Heart left ventricle (tissue), 16 donors: ENCODE measurements around the gene KRT15. TPM values are rescaled to one million over a fixed set of nuclear protein-coding genes. Genes with fewer than 3 reads are reported as not detected.

Experiments used
- ATAC-seq, 4 donors: fragments of 200-7000 bp; cut with Tn5 transposase; one replicate each; pipeline ENCODE4 v1.9.1; 2020 to 2022; ENCODE audit warnings: moderate library complexity in 4 of 4, mild to moderate bottlenecking in 3 of 4, moderate number of reproducible peaks in 1 of 4
- DNase-seq, 5 donors: peaks; one replicate each; pipeline ENCODE4 v3.0.0-alpha.2; 2020
- H3K27ac ChIP-seq, 12 donors: fragments of 200-600 bp; sonication (generic) in 4 of 12; one replicate each; pipeline versions ENCODE4 v1.5.0 to v1.8.0; 2016 to 2022; ENCODE audit warnings: mild to moderate bottlenecking in 2 of 12
- H3K27me3 ChIP-seq, 9 donors: fragments of 200-600 bp; sonication (generic) in 2 of 9; one replicate each; pipeline versions ENCODE4 v1.5.1 to v1.8.0; 2016 to 2022; ENCODE audit warnings: mild to moderate bottlenecking in 3 of 9
- H3K36me3 ChIP-seq, 9 donors: fragments of 200-600 bp; sonication (generic) in 2 of 9; one replicate each; pipeline versions ENCODE4 v1.5.0 to v1.8.0; 2018 to 2022; ENCODE audit warnings: mild to moderate bottlenecking in 2 of 9
- H3K4me1 ChIP-seq, 12 donors: fragments of 200-600 bp; sonication (generic) in 4 of 12; one replicate each; pipeline versions ENCODE4 v1.5.0 to v1.8.0; 2016 to 2022; ENCODE audit warnings: mild to moderate bottlenecking in 3 of 12
- H3K4me3 ChIP-seq, 12 donors: fragments of 200-600 bp; sonication (generic) in 4 of 12; one replicate each; pipeline versions ENCODE4 v1.5.0 to v1.8.0; 2017 to 2022; ENCODE audit warnings: mild to moderate bottlenecking in 9 of 12, moderate library complexity in 4 of 12
- H3K9me3 ChIP-seq, 12 donors: fragments of 200-600 bp; sonication (generic) in 4 of 12; one replicate each; pipeline versions ENCODE4 v1.5.0 to v1.8.0; 2016 to 2022; ENCODE audit warnings: mild to moderate bottlenecking in 1 of 12
- POLR2A ChIP-seq, 2 donors: fragments of 450-650 bp; IDR thresholded peaks; one replicate each; pipeline ENCODE4 v1.6.1; 2017; ENCODE audit warnings: antibody characterized with exemption in 2 of 2, mild to moderate bottlenecking in 2 of 2, moderate library complexity in 2 of 2
- WGBS, 4 donors: extraction: QIAGEN DNeasy Blood & Tissue Kit in 2 of 4; methylation state at CpG; one replicate each; pipeline versions ENCODE4 v1.1.5 to v1.1.7; 2013 to 2018; 5-methylcytosine and 5-hydroxymethylcytosine counted together
- intact Hi-C, 10 donors: fragments of 100-400 bp; cut with DNase I; formaldehyde crosslinking; loops; one replicate each; pipeline versions ENCODE4 v1.11.1 to v1.14.2; 2022
- polyA plus RNA-seq, 2 donors: library from polyadenylated mRNA; stranded (reverse); fragments of 200-250 nt; gene quantifications; one replicate each; pipeline ENCODE4 v1.2.3, GENCODE V29; 2013
- total RNA-seq, 9 donors: library from RNA; depleted of rRNA in 2 of 9; stranded (reverse); fragments of >200 nt in 2 of 9; fragmentation: NEBNext Ultra II Directional in 3 of 9; extraction: Animal tissue kit (Norgen Biotek cat#: 25700) in 3 of 9; gene quantifications; one replicate each; pipeline versions ENCODE4 v1.1.0 to v1.2.4, GENCODE V29; 2016 to 2023
- TF ChIP-seq, protein P1 (sequence below), 12 donors: fragments of 200-600 bp; sonication (generic) in 4 of 12; IDR thresholded peaks; one replicate each; pipeline versions ENCODE4 v1.5.0 to v1.8.0; 2018 to 2022; ENCODE audit warnings: antibody characterized with exemption in 12 of 12, mild to moderate bottlenecking in 5 of 12
- donor health status: ischemic (EF 13 %, LVEDD 7.1; RV severe dilation, severe dysfunction).
- donor health status: healthy with polysubstance abuse.
- donor health status: DM: no; HTN: yes; CAD: no.
- donor health status: DM: no; HTN: no; CAD: no.
- donor health status: ischemic (EF 25% LVEDD 6.9; RV normal size, moderate dysfunction).
- donor health status: ischemic (EF 25% LVEDD 5.7; RV mildly dilated, moderate dysfunction).
- donor health status: healthy.
- donor health status: DM: yes; HTN: yes; CAD: no.
- donor health status: ischemic (EF 35%, LVEDD 5.7; RV mildly dilated, moderate dysfunction).
- donor health status: nonischemic (EF 11% LVEDD 7.7; RV severe dilation, severe dysfunction).
- donor health status: DM: yes; HTN: yes; CAD: no.
- donor health status: PGD.
- donor health status: ischemic (EF 29% LVEDD 5.4; RV normal size, mild dysfunction).
- donor health status: nonischemic (EF 23%, LVEDD 6.1; RV moderate dilation, normal function).

KRT15 gene
- total and polyA plus RNA-seq, 11 donors, result 0.14 to 0.36 TPM; not detected in 9

DNA sequence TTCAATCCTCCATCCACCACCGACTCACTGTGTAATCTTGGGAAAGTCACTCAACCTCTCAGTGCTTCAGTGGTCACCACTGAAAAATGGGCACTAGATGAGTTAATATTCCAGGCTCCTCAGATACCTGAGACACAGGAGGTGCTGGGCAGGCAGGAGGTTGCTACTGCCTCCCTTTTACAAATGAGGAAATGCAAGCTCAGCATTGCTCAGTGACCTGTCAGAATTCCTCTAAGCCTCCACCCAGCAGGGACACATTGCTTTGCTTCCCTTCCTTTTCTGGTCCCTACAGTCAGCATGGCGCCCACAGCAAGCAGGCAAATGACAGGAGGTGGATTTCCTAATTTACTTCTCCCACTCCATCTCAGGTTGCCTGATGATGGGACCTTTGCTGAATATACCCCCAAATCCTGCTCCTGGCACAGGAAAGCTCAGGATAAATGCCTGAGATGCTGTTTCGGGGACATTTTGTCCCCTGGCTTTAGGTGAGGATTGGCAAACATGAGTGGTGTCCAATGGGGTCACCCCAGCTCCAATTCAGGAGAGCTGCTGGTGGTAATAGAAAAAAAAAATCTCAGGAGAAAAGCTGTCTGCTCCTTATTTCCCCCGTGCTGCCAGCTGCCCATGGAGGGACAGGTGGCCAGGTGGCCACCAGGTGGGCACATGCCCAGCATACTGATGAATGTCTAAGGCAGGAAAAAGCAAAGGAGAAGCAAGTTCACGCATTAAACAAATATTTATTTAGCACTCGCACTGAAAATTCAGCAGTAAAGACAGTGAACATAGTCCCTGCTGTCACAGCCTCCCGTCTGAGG, 8.2 kb downstream of the KRT15 start:
- Histone ChIP-seq H3K36me3 (no peaks in the 10 kb centered on the region), H3K27me3 (peaks cover 0 to 21% (median 4%) of the 10 kb centered on the region in 9 donors), H3K4me3 (no peak overlapping the region), H3K4me1 (peaks cover 0 to 4% (median 0%) of the 10 kb centered on the region in 12 donors), H3K9me3 (no peaks in the 10 kb centered on the region), H3K27ac (no peak overlapping the region)
- TF ChIP-seq, protein P1, sequence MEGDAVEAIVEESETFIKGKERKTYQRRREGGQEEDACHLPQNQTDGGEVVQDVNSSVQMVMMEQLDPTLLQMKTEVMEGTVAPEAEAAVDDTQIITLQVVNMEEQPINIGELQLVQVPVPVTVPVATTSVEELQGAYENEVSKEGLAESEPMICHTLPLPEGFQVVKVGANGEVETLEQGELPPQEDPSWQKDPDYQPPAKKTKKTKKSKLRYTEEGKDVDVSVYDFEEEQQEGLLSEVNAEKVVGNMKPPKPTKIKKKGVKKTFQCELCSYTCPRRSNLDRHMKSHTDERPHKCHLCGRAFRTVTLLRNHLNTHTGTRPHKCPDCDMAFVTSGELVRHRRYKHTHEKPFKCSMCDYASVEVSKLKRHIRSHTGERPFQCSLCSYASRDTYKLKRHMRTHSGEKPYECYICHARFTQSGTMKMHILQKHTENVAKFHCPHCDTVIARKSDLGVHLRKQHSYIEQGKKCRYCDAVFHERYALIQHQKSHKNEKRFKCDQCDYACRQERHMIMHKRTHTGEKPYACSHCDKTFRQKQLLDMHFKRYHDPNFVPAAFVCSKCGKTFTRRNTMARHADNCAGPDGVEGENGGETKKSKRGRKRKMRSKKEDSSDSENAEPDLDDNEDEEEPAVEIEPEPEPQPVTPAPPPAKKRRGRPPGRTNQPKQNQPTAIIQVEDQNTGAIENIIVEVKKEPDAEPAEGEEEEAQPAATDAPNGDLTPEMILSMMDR (IDR thresholded peaks at IDR 0.05), result no peak
- no peak for TF ChIP-seq POLR2A (IDR thresholded peaks at IDR 0.05)
- DNase-seq, result no peak
- ATAC-seq, result no peak
- intact Hi-C loops, result no loop called here
- 79 to 90% (median 83%) methylated on average over 7 of the region's 7 CpGs for WGBS, 4 donors

DNA sequence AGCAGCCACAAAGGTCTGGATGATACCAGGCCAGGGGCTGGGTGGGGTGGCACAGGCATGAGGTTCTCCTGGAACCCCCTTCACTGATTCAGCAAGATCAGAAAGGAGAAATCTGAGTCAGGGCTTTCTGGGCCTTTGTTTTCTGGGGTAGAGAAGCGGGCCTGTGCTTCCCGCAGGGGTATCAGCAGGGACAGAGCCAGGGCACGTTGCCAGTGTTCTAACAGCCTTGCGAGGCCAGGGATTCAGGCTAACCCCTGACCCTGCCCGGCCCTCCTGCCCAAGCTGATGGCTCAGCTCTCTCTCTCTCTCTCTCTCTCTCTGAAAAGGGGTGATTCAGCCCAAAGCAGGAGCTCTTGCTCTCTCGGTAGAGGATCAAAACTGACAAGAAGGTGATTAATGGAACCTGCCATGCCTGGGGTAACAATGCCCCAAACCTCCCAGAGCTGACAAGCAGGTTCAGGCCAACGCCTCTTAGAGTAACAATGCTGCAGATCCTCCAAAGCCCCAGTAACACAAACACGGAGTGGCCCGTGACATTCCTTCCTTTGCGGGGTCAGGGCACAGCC, 11.3 kb downstream of the KRT15 start:
- Histone ChIP-seq H3K36me3 (no peaks in the 10 kb centered on the region), H3K4me1 (no peaks in the 10 kb centered on the region), H3K4me3 (no peak overlapping the region), H3K9me3 (no peaks in the 10 kb centered on the region), H3K27ac (no peak overlapping the region), H3K27me3 (peaks cover 0 to 15% (median 4%) of the 10 kb centered on the region in 9 donors)
- intact Hi-C loops, result no loop called here
- no peak for DNase-seq
- no peak for TF ChIP-seq POLR2A (IDR thresholded peaks at IDR 0.05)
- TF ChIP-seq, protein P1 (IDR thresholded peaks at IDR 0.05), result no peak
- WGBS, 4 donors, result 13 to 61% (median 47%) methylated on average over 4 to 10 of the region's 10 CpGs
- ATAC-seq, result no peak

DNA sequence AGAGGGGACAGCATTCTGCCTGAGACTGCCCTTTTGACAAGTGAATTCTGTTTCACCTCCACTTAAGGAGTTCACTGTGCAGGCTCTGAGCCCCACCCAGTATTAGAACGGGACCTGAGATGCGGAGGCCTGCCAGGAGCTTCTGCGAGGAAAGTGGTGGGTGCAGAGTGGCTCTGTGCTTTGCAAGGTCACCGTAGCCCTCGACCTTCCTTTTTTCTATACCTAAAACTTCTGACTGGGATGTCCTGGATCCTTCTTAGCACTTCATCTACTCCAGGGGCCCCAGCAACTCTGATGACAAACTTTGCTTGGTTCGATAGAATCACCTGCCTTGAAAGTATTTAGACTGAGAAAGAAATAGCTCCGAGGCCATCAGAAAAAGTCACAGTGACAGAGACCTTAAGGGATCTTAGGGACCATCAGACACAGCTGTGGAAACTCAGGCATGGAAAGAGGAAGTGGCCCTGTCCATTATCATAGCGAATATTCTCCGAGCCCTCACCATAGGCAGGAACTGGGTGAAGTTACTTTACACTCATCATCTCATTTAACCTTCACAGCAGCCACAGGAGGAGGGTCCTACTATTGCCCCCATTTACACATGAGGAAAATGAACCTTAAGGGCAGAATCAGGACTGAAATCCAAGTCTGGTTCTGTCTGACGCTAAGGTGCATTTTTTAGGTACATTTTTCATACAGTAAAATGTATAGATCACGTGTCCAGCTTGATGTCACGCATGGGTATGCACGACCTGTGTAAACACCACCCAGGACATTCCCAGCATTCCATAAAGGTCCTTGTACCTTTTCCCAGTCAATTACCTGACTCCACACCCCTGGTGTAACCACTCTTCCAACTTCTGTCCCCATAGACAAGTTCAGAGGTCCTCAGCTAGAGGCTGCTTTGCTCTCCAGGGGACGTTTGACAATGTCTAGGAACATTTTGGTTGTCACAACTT, 12.6 kb downstream of the KRT15 start:
- 77 to 79% (median 78%) methylated on average over 14 of the region's 14 CpGs for WGBS, 4 donors
- Histone ChIP-seq H3K9me3 (no peaks in the 10 kb centered on the region), H3K36me3 (no peaks in the 10 kb centered on the region), H3K4me3 (no peak overlapping the region), H3K27ac (no peak overlapping the region), H3K27me3 (peaks cover 0 to 15% (median 0%) of the 10 kb centered on the region in 9 donors), H3K4me1 (no peaks in the 10 kb centered on the region)
- TF ChIP-seq POLR2A (IDR thresholded peaks at IDR 0.05), result no peak
- TF ChIP-seq, protein P1 (IDR thresholded peaks at IDR 0.05), result no peak
- intact Hi-C loops, result no loop called here
- no peak for DNase-seq
- ATAC-seq, result no peak
